GM19193 (cell line): ENCODE data around the gene ADAM29.

ENCODE experiments used
- POLR2A ChIP-seq: IDR thresholded peaks from 4 replicates; pipeline ENCODE4 v1.6.1; 2011; ENCODE audit not compliant: insufficient read depth, insufficient read length; ENCODE audit errors: extremely low read depth

The ADAM29 gene

DNA sequence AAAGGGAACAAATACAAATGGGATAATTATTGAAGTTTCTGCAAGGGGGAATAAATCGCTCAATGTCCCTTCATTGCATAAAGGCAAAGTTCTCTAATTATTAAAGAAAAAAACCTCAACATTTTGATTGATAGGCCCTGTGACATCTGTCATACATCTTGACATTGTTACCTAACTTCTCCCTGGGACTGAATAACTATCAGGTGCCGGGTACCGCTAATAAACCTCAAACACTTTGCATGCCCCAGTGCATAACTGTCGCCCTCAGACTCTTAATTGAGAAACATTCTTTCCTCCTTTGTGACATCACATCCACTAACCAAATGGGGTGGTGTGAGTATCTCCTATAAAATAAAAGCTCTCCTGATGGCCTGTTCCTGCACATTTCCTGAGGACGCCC is at the start of gene ADAM29:
ADAM29 (plus strand) TSS at position 301 of the 400 bp plus-strand sequence. CDS start 57,168 bp downstream, outside the sequence.
- no peak for TF ChIP-seq POLR2A

DNA sequence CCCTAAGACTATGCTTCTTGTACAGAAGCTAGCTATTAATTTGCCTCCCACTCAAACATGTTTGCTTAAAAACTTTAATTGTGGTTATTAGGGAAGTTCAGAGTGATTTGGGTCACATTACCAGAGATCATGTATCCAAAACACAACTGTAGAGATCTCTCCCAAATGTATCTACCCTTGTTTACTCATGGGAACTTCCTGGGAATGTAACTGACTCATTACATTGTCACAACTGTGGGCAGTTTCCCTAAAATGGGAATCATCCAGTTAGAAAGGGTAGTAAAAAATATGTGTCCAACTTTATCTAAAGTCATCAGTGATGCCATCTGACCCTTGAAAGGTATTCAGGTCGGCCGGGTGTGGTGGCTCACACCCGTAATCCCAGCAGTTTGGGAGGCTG is 48.8 kb upstream of the ADAM29 start:
- no peak for TF ChIP-seq POLR2A

DNA sequence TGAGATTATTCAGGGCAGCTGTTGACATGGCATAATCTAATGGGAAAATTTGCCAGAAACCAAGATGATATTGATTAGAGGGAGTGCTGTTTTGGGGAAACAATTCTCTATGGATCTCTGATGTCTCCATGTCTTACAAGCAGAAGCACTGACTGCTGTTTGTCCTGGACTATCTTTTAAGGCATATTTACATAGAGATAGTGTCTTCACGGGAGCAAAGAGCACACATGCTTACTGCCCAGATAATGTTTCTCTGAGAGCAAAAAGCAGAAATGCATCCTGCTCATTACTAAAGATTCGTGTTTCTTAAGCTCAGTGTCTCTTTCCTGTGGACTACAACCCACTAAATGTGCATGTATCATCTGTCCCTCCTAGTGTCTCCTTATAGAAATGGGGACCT is 47.8 kb upstream of the ADAM29 start:
- no peak for TF ChIP-seq POLR2A

DNA sequence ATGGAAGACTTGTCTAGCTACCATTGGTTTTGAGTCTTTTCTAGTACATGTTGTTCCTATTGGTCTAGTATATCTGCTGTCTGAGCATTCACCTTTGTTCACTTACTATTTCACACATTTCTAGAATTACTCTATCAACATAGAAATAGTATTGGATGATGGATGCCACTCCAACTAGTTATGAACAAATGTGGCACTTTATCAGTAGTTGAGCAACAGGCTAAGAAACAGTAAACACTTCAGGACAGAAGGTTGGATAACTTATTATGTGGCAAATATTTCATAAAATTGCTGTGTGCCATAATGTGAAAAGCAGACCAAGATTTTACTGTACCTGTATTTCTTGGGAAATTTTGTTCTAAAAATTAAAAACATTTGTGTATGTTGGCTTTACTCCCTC is 46.8 kb upstream of the ADAM29 start:
- no peak for TF ChIP-seq POLR2A

DNA sequence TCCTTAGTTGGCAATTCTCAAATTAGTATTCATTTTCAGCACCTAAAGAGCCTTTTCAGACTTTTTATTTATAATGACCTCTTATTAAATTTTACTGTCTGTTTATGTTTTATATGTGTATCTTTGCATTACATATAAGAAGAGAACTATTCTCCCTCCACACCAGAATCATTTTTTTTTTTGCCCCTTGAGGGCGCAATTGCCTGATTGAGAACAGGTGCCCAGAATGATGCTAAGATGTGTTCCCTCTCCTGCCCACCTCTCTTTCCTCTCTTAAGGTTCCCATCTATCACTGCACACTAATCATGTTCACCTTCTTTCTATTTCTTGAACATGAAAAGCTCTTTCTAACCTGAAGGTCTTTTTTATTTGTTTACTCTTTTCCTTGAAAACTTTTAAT is 44.2 kb upstream of the ADAM29 start:
- TF ChIP-seq POLR2A = no peak

DNA sequence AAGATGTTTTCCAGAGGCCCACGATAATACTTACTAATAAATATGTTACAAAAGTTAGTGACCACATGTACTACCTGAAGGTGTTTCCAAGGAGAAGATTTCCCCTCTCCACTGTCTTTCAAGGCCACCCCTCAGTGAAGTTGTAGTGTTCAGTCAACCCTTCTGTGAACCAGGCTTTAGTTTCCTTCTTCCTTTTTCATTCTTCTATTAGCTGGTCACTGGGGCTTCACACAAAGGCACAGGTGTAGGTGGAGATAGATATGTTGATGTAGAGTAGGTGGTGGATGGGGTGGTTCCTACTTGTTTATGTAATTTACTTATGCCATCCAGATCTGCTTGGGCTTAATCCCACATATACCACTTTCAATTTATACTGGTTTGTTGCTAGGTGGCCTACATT is 43.3 kb upstream of the ADAM29 start:
- TF ChIP-seq POLR2A = no peak

DNA sequence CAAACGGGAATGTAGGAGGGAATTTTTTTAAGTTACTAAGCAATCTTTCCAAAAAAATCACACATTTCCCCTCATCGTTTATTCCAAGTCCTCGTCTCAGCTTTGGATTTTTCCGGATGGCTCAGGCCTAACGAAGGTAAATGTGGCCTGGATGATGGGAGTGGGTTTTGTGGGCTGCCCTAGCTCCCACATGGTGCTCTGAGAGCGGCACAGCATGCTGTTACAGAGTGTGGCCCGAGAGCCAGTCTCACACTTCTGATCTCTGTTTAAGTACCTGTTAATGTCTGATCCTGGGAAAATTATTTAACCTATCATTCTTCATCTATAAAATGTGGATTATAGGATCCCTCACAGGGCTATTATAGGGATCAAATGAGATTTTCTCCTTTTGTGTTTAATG is 38.2 kb upstream of the ADAM29 start:
- TF ChIP-seq POLR2A = no peak

DNA sequence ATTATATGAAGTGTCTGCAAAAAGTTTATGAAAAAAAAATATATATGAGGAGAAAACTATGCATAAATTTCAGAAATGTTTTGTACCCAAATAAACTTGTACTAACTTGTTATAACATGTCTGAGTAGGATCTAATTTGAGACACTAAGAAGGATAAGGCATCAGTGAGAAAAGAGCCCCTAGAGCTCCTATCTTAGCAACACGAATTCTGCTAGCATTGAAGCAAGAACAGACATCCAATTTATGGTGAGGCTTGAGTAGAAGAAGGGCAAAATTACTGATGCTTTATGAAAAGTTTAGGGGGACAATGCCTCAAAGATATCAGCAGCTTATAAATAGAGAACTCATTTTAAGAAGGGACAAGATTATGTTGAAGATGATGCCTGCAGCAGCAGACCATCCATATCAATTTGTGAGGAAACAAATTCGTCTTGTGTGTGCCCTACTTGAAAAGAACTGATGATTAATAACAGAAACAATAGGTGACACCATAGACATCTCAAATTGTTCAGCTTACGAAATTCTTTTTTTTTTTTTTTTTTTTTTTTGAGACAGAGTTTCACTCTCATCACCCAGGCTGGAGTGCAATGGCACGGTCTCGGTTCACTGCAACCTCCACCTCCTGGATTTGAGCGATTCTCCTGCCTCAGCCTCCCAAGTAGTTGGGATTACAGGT is 35.7 kb upstream of the ADAM29 start:
- no peak for TF ChIP-seq POLR2A

DNA sequence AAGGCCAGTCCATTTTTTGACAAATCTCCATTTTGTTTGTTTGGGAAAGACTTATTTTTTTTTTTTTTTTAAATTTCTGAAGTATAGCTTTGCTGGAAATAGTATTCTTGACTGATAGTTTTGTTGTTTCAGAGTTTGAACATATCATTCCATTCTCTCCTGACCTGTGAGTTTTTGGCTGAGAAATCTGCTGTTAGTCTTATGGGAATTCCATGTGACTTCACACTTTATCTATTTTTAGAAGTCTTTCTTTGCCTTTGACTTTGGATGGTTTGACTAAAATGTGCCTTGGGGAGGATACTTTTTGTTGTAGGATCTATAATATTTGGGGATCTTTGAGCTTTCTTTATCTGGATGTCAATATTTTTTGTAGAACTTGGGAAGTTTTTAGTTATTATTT is 10.7 kb upstream of the ADAM29 start:
- TF ChIP-seq POLR2A = no peak

DNA sequence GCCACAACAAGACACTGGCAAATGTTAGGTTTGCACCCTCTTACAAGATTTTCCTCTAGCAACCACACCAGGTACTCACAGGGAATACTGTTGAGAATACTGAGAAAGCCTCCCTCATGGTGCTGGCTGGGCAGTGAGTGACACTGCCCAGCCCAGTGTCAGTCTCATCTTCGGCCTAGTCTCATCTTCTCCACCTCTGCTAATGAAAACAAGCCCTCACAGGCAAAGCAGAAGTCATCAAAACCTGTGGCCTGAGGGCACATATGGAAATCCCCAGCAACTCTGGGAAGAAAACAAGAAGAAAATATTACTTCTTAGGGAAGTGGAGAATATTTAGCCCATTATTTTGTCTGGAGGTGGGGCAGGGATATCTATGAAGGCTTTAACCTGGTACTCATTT is 7.9 kb upstream of the ADAM29 start:
- TF ChIP-seq POLR2A = no peak

DNA sequence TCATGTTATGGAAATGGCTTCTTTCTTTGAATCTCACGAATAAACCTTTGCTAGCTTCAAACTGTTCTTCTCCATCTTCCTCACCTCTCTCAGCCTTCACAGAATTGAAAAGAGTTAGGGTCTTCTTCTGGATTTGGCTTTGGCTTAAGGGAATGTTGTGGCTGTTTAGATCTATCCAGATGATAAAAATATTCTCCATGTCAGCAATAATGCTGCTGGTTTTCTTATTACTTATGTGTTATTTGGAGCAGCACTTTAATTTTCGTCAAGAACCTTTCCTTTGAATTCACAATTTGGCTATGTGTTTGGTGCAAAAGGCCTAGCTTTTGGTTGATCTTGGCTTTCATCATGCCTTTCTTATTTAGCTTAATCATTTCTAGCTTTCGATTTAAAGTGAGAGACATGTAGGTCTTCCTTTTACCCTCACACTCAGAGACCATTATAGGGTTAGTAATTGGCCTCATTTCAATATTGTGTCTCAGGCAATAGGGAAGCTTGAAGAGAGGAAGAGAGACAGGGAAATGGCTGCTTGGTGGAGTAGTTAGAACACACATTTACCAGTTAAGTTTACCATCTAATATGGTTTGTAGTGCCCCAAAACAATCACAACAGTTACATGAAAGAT is 5.1 kb upstream of the ADAM29 start:
- no peak for TF ChIP-seq POLR2A

DNA sequence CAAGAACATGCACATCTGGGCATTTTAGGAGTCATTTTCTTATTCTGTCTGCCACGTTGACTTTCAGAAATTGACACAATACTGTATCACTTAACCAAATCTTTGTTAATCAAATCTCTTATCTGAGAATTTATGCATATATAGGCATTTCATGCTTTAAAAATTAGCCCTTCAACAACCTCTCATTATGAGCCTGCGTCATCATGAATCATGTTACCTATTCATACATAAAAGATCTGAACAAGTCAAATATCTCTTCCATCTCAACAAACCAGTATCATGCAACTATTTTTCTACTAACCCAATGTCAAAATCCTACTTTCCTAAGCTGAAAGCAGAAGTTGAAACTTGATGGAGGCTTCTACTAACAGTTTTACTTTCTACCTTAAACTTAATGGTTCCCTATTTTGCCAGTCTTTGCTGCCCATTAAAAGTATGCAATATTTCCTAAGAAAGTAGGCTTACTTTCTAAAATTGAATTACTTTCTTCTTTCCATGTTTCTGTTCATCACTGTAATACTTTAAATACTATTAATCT is 1.8 kb downstream of the ADAM29 start:
- no peak for TF ChIP-seq POLR2A

DNA sequence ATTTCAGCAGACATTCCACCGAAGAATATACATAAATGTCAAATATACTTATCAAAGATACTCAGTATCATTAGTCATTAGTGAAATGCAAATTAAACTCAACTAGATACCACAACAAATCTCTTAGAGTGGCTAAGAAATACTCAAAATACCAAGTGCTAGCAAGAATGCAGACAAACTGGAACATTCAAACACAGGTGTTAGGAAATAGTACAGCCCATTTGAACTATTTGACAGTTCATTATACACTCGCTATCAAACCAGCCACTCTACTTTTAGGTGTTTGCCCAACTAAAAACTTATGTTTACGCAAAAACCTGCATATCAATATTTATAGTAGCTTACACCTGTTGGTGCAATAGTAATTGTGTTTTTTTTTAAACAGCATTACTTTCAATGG is 8.8 kb downstream of the ADAM29 start:
- no peak for TF ChIP-seq POLR2A

DNA sequence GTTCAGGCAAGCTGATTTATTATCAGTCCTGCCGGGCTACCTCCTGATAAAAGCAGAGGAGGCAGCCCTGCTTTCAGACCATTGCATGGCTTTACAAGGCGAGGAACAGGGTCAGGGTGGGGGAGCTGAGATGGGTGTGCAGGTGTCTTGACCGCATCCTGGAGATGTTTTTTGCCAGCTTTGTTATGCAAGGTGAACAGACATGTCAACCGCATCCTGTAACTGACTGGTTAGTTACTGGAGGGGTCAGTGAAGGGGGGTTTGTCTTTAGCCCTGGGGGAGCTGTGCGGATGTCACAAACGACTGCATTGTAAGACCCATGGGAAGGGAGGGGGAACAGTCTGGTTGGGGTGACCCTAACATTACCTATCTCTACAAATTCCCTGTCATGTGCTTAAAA is 10.0 kb downstream of the ADAM29 start:
- TF ChIP-seq POLR2A = no peak

DNA sequence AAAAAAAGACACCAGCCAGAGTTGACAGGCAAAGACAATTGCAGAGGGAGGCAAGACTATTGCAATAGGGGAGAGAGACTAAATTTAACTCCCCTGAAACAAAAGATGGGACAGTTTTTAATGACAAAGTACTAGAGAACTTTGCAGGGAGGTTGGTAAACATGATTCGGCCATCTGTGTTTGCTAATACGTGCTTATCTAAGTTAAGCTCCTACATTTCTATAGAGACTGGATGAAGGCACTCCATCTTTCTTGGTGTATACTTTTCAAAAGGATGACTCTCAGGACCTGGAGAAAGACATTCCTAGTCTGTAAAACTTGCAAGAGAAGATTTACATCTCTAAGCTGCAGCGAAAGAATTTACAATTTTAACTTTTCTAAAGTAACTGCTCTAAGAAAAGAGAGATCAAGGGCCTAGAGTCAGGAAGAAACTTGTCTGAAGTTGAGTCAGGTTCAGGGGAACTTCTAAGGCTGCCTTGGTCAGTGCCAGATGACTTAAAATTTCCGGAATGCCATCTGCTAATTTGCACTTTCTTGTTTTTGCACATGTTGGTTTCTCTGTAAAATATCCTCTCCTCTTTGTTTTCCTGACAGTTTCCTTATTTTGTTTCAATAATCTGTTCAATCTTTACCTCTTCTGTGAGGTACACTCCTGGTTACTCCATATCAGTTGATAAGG is 10.6 kb downstream of the ADAM29 start:
- TF ChIP-seq POLR2A = no peak

DNA sequence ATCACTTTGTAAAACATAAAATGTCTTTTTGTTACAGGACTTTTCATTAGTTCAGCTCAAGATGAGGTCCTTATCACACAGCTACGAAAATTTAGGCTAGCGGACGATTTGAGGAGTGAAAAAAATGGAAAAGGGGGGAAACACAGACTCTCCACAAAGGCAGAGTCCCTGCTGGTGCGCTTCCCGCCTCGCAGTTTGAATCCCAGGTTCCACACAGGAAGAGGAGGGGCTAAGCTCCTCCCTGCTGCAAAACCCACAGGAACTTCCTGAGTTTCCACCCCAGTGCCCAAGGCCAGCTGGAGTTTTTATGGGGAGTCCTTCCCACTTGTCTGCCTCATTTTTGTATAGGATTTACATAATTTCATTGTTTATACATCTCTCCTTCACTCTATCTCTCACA is 11.2 kb downstream of the ADAM29 start:
- TF ChIP-seq POLR2A = no peak
